IMR-90 (cell line): ENCODE results near the gene RGL4. TPM values are rescaled to one million over a fixed set of nuclear protein-coding genes. Genes with fewer than 3 reads are reported as not detected.

Experiments
- FOS ChIP-seq: fragments of 150-350 bp; IDR thresholded peaks from 2 replicates; pipeline ENCODE4 v1.6.1; 2016; ENCODE audit warnings: low read depth, low read length
- polyA plus RNA-seq, 3 experiments: library from polyadenylated mRNA; depleted of rRNA; stranded (reverse); fragments of >200 nt; gene quantifications; 2 replicates each; pipeline ENCODE4 v1.2.3, GENCODE V29; 2012; ENCODE audit warnings: low replicate concordance in 1 of 3
- total RNA-seq: library from RNA; depleted of rRNA; stranded (reverse); fragments of >200 nt; gene quantifications from 2 replicates; pipeline ENCODE4 v1.2.3, GENCODE V29; 2012
- TF ChIP-seq, protein P1 (sequence below): conservative IDR thresholded peaks from 2 replicates; pipeline ENCODE4 v1.5.1; 2012; ENCODE audit warnings: mild to moderate bottlenecking, low read depth, low read length, improper control_type of control experiment

Gene RGL4
- total and polyA plus RNA-seq, 2 of the 4 experiments (the other 2 are of a cell fraction): not detected

DNA sequence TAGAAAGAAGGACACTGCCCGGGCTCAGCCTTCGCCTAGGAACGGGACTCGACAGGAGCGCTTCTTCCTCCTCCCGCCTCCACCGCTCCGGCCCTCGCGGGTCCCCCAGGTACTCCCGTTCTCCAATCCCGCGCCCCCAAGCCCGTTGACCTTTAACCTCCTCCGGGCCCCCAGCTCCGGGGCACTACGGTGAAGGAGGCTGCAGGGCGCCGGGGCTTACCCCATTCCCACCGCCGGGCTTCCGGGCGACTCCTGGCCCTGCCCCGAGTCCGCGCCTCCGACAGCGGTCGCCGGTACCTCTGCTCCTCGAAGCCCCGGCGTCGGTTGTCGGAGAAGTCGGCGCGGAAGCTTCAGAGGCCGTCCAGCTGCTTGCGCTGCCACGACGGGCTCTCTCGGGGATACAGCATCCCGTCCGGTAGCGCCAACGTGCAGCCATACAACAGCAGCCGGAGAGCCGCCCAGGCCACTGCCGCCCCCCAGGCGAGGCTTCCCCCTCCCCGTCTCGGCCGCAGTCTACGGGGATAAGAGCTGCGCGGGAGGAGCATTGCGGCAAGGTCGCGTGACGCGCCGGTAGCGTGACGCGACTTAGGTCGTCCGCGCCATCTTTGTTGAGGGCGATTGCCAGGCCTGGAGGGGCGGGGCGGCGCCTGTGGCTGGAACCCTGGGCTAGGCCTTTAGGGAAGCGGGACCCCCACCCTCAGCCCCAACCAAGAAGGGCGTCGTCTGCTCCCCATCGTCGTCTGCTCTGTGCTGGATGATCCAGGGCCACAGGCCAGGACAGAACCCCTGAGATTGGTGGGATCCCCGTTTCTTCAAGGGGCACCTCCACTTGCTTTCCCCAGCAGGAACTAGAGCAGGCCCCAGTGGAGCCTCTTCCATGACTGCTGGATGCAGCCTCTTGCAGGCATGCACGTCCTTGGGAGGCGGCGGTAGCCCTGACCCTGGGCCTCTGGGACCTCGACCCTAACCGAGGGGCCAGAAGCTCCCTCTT lies 26.3 kb downstream of the RGL4 start (continued):
- TF ChIP-seq, protein P1, sequence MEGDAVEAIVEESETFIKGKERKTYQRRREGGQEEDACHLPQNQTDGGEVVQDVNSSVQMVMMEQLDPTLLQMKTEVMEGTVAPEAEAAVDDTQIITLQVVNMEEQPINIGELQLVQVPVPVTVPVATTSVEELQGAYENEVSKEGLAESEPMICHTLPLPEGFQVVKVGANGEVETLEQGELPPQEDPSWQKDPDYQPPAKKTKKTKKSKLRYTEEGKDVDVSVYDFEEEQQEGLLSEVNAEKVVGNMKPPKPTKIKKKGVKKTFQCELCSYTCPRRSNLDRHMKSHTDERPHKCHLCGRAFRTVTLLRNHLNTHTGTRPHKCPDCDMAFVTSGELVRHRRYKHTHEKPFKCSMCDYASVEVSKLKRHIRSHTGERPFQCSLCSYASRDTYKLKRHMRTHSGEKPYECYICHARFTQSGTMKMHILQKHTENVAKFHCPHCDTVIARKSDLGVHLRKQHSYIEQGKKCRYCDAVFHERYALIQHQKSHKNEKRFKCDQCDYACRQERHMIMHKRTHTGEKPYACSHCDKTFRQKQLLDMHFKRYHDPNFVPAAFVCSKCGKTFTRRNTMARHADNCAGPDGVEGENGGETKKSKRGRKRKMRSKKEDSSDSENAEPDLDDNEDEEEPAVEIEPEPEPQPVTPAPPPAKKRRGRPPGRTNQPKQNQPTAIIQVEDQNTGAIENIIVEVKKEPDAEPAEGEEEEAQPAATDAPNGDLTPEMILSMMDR: no peak
- no peak for TF ChIP-seq FOS
